Hematopoietic multipotent progenitor cell treated with erythropoietin and hydrocortisone succinate and interleukin-3 and kit ligand, for 15 days (in vitro differentiated cells): Measurements from ENCODE around the gene TFAP2D.

Source experiments
- DNase-seq: peaks from one replicate; pipeline ENCODE4 v3.0.0-alpha.2; 2015; ENCODE audit warnings: low spot score

The TFAP2D gene

GRCh38 chr6:50720623-50721022 lies 7.3 kb downstream of the TFAP2D start:
- DNase-seq = no peak

- no peak for DNase-seq
These were observed 8.7 kb downstream of the TFAP2D start for GRCh38 chr6:50721978-50722377.

DNA sequence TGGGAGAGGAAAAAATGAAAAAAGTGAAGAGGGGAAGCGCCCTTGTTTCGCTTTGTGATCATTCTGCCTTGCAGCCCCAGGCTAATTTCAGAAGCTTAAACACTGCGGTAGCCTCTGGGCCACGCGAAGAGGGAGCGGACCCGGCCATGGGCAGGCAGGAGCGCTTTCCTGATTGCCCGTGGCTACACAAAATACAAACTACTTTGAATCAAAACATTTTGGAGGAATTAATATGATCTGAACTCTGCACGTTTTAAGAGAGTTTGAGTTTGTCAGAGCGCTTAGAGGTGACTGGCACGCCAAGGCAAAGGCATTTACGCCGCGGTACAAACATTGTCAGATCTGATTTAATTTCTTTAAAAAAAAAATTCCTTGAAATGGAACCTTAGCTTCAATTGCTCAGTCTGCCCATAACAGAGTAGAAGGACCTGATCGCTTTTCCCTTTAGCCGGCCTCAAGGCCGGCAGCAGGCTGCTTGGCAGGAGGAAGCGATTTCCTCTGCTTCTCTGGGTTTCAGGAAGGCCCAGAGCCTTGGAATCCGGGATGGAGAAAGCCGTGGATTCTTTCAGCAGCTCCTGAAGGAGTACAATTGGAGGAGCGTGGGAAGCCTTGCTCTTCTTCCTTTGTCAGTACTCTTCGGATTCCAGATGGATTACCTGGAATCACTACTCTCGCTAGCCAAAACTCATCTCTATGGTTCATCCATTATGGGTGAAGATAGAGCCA lies 9.7 kb downstream of the TFAP2D start:
- no peak for DNase-seq

DNA sequence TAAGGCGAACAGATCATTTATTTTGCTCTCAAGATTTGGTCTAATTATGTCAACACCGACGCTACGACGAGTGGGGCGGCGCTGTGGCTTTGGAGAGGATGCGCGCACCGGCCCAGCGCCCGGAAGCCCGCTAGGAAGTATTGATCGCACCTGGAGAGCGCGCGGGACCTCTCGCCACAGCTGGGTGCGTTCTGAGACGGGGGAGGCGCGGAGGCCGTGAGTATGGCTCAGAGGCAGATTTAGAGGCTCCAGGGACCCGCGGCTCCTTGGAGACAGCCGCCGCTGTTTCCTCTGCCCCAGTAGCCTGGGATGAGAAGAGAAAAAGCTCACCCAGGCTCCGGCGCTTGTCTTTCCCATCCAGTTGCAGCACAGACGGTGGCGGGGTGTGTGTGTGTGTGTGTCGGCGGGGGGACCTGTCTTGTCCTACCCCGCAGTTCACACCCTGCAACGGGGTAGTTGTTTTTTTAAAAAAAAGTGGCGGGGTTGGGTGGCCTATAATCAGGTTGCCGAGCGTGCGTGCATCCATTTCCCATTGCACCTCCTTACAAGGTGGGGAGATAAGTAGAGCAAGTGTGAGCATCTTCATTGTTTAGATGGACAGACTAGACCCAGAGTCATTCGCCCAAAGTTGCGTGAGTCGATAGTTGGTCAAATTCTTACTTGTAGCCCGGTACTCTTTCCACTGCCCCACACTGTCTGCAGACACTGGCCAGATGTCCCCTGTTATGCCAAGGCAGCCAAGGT lies 11.2 kb downstream of the TFAP2D start:
- no peak for DNase-seq

- no peak for DNase-seq
These were observed 21.2 kb downstream of the TFAP2D start for GRCh38 chr6:50734488-50734887.

DNA sequence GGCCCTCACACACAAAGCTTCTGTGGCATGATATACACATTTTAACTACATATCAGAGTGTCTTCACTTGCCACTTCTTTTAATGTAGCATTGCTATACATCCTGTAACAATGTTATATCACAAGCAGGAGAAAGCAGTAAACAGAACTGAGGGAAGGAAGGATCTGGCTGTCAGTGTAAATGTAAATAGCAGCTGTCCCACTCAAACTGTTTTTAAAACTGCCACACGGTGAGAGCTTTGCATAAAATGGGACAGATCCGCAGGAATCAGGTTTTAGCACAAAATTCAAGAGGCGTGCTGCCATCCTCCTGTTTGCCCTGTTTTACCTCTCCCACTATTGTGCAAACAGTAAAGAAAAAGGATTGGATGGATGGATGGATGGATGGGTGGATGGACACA lies 28.8 kb downstream of the TFAP2D start:
- DNase-seq = no peak

GRCh38 chr6:50744976-50745375 lies 31.6 kb downstream of the TFAP2D start:
- no peak for DNase-seq

GRCh38 chr6:50762798-50763197 lies 49.5 kb downstream of the TFAP2D start:
- DNase-seq = no peak

GRCh38 chr6:50778696-50779095 lies 65.4 kb downstream of the TFAP2D start:
- DNase-seq = no peak

DNA sequence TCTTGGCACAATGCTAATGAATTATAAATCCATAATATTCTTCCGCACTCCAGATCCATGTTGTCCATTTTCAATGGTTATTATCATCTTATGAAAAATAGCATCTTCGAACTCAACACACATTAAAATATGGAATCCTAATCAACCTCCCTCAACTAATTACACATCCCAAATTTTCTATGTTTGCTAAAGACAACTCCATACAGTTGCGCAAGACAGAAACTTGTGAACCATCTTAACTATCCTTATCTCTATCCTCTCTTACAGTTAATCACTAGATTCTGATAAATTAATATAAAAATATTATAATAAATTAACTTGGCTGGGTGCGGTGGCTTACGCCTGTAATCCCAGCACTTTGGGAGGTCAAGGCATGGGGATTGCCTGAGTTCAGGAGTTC lies 67.1 kb downstream of the TFAP2D start:
- no peak for DNase-seq

- no peak for DNase-seq
These were observed 72.6 kb downstream of the TFAP2D start for GRCh38 chr6:50785921-50786320.

- DNase-seq = peak; percentile 34
These were observed 78.7 kb downstream of the TFAP2D start for GRCh38 chr6:50791900-50792508.

GRCh38 chr6:50792771-50793170 lies 79.4 kb downstream of the TFAP2D start:
- DNase-seq = no peak

DNA sequence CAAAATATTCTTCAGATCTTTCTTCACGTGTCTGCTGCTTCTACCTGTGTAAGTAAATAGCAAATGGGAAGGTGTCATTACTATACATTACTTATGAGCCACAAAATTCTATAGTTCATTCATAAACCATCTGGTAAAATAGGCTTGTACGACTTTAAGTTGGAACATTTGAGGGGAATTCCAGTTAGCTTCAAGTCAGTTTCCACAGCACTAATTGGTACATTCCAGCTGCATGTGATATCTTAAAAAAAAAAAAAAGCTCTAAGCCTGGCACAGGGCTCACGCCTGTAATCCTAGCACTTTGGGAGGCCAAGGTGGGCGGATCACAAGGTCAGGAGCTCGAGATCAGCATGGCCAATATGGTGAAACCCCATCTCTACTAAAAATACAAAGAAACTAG lies 82.2 kb downstream of the TFAP2D start:
- DNase-seq = no peak

GRCh38 chr6:50804283-50804682 lies 91.0 kb downstream of the TFAP2D start:
- DNase-seq = no peak

DNA sequence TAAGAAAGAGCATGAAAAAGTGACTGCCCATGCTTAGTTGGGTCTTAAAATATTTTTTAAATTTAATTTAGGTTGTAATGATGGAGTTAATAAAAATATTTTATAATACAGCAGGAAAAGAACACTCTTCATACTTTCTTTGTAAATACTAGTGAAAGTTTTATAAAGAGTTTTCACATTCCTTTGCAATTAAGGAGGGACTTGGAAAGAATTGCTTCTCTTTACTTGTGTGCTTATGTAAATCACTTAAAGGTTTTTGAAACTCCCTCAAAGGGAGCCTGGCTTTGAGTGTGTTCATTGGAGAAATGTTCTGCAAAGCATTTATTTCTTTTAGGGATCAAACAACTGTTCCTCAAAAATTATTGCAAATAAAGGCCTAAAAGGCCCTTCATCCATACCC lies 93.7 kb downstream of the TFAP2D start:
- no peak for DNase-seq

DNA sequence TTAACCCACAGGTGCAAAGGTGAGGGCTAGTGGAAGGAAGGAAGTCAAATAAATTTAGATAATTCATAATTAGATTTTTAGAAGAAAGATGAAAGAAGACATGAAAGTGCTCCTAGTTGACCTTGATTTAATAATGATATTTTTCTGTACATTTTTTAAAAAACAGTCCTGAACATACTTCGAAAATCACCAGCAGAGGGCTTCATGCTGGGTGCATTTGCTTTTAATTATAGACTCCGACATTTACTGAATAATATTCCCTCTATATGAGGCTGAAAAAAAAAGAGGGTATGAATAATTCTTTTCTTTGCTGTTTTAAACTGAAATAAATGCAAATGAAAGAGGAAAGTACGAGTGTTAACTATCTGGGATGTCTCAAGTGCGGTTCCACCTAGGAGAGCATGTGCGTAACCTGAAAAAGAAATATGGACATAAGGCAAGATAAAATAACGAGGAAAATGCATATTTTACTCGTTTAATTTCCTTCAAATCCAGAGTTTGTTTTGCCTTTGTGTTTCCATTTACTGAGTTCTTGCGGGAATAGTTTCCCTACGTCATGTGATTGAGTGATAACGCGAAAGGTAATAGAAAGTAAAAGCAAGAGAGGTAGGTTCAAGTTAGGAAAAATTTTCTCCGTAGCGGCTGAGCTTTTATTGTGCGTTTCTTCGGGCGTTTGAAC lies 102.2 kb downstream of the TFAP2D start:
- DNase-seq = peak; percentile 5

DNA sequence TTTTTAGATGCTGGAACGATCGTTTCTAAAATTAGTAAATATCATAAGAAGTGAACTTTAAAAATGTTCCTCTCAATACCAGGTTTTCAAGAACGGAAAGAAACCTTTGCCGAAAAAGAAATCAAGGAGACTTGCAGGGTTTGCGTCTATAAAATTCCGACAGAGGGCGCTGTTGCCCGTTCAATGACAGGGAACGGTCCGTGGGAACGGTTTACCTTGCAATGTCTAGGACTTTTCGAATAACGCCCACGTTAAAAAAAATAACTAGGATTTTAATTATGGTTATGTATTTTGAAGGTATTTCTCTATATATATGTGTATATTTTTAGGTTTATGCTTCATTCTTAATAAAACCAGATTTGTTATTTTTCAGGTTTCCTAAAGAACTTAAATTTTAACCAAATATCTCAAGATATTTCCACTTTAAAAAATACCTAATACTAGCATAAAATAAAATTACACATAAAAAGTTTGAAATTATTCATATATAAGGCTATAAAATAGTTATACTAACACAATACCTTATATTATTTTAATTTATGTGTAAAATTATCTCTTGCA lies 102.9 kb downstream of the TFAP2D start:
- DNase-seq = peak; percentile 79

DNA sequence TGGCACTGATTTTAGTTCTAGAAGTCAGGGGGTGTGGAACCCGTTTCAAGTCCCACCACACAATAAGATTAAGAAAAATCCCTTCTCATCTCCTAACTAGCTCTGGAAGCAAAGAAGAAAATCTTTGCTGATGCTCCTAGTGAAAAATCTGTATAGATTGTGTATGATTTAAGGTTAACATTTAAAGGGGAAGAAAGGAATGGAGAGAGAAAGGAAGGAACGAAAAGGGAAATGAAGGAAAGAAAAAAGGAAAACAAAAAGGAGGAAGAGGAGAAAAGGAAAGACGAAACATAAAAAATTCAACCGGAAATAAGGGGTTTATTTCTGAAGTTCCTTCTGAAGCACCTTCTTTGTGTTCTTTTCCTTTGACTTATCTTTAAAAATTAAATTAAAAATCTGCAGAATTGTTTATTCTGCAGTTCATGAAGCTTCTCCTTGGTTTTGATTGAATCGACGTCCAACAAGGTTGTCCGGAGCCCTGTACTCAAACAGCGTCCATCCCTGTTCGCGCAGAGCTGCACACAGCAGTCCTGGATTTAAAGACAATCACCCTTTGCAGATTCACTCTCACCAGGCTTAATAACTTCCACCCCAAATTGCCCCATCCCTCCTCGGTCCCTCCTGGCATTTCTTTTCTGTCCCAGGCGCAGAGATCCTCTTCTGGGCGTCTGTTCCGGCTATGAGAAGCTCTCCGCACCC lies 103.8 kb downstream of the TFAP2D start:
- DNase-seq = no peak

DNA sequence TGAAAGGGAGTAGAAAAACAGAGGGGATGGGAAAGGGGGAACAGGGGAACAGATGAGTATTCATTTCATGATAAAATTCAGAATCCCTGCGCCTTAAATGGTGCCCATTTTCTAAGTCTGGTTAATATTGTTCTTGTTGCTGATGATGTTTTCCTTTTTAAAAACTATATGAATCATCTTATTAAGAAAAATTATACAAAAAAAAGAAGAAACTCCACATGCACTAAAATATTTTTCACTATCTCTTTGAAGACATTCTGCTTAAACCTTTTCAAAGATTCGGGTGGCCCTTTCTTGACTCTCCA lies 104.3 kb downstream of the TFAP2D start:
- no peak for DNase-seq

DNA sequence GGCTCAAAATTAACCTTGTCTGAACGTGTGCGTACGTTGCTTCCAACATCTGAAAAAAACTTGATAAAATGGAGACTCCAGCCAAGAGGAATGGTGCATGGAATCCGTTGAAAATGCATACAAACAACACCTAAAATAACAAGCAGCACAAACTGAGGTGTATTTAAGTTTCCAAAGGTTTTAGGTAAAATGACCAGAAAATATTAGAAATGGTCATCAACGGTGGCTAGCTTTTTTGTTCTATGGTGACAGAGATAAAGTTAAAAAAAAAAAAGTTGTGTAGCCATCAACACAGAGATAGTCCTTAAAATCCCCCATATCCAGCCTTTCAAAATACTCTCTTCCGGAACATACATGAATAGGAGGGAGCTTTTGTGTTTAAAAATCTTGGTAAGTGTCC lies 104.7 kb downstream of the TFAP2D start:
- no peak for DNase-seq

- DNase-seq = no peak
These were observed 105.3 kb downstream of the TFAP2D start, which contains the start of gene TFAP2B for GRCh38 chr6:50818673-50819072. Gene TFAP2B (plus strand): TSS chr6:50818871. CDS start chr6:50818892, 21 bp downstream.
